ENCODE measurements around the gene CREB5. TPM values are rescaled to one million over a fixed set of nuclear protein-coding genes. Genes with fewer than 3 reads are reported as not detected.

Gene CREB5
- total RNA-seq, 6 donors from 2014 or later, result 8.3 to 34.6 (median 15.3) TPM

DNA sequence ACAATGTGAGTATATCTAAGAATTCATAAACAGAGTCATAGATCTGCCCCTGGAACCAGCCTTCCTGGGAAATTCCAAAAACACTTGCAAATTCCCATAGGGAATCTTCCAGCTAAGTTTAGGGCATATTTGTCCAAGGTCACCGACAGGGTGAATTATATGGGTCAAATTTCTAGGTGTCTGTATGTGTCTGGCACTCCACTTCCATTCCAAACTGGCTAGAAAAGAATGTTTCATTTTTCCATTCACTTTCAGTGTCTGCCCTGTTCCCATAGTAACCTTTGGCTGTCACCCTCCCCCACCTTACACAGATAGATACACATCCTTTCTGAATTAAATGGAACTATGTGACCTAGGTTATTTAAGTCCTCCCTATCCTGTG, 230.9 kb downstream of the CREB5 start:
- Histone ChIP-seq H3K4me1 (no peaks in the 10 kb centered on the region), H3K36me3 (no peaks in the 10 kb centered on the region), H3K4me3 (no peak overlapping the region), H3K27ac (no peak overlapping the region), H3K27me3 (no peaks in the 10 kb centered on the region), H3K9me3 (no peaks in the 10 kb centered on the region)
- TF ChIP-seq EP300 (IDR thresholded peaks at IDR 0.05) (no peak), POLR2A (IDR thresholded peaks at IDR 0.05) (no peak), POLR2AphosphoS5 (IDR thresholded peaks at IDR 0.05) (no peak)
- TF ChIP-seq, protein P1, sequence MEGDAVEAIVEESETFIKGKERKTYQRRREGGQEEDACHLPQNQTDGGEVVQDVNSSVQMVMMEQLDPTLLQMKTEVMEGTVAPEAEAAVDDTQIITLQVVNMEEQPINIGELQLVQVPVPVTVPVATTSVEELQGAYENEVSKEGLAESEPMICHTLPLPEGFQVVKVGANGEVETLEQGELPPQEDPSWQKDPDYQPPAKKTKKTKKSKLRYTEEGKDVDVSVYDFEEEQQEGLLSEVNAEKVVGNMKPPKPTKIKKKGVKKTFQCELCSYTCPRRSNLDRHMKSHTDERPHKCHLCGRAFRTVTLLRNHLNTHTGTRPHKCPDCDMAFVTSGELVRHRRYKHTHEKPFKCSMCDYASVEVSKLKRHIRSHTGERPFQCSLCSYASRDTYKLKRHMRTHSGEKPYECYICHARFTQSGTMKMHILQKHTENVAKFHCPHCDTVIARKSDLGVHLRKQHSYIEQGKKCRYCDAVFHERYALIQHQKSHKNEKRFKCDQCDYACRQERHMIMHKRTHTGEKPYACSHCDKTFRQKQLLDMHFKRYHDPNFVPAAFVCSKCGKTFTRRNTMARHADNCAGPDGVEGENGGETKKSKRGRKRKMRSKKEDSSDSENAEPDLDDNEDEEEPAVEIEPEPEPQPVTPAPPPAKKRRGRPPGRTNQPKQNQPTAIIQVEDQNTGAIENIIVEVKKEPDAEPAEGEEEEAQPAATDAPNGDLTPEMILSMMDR (IDR thresholded peaks at IDR 0.05), result no peak
- 74 to 75% methylated on average over 1 of the region's 1 CpG for WGBS, 2 donors
- ATAC-seq (ENCODE audit: low FRiP score in 2 of 2) (peak in 1 of 2 donors; percentile 70), DNase-seq (no peak)

- Histone ChIP-seq H3K4me1 (no peaks in the 10 kb centered on the region), H3K4me3 (no peak overlapping the region), H3K27ac (no peak overlapping the region), H3K9me3 (no peaks in the 10 kb centered on the region), H3K36me3 (no peaks in the 10 kb centered on the region), H3K27me3 (no peaks in the 10 kb centered on the region)
- no peak for DNase-seq
- TF ChIP-seq POLR2A (IDR thresholded peaks at IDR 0.05) (no peak), POLR2AphosphoS5 (IDR thresholded peaks at IDR 0.05) (no peak), EP300 (IDR thresholded peaks at IDR 0.05) (no peak)
- TF ChIP-seq, protein P1 (IDR thresholded peaks at IDR 0.05), result no peak
- 49 to 62% methylated on average over 3 of the region's 3 CpGs for WGBS, 2 donors
- no peak for ATAC-seq (ENCODE audit: low FRiP score in 2 of 2)
Measured at GRCh38 chr7:28643584-28644340, 231.4 kb downstream of the CREB5 start.

DNA sequence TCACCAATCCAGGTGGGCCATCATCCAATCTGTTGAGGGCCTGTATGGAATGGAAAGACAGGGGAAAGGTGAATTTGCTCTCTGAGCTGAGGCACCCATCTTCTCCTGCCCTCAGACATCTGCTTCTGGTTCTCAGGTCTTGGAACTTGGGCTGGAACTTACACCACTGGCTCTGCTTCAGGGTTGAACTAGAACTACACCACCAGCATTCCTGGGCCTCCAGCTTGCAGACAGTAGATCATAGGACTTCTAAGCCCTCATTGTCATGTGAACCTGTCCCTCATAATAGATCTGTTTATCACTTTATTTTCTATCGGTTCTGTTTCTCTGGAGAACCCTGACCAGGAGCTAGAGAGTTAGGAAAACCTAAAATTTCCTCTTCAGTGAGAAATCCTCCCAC, 233.5 kb downstream of the CREB5 start:
- no peak for ATAC-seq (ENCODE audit: low FRiP score in 2 of 2)
- Histone ChIP-seq H3K27me3 (no peaks in the 10 kb centered on the region), H3K27ac (no peak overlapping the region), H3K9me3 (no peaks in the 10 kb centered on the region), H3K4me3 (no peak overlapping the region), H3K4me1 (no peaks in the 10 kb centered on the region), H3K36me3 (no peaks in the 10 kb centered on the region)
- TF ChIP-seq POLR2AphosphoS5 (IDR thresholded peaks at IDR 0.05) (no peak), EP300 (IDR thresholded peaks at IDR 0.05) (no peak), POLR2A (IDR thresholded peaks at IDR 0.05) (no peak)
- TF ChIP-seq, protein P1 (IDR thresholded peaks at IDR 0.05), result no peak
- WGBS, 2 donors, result 94 to 97% methylated on average over 1 of the region's 1 CpG
- DNase-seq, result no peak

- TF ChIP-seq, protein P1 (IDR thresholded peaks at IDR 0.05), result no peak
- TF ChIP-seq POLR2AphosphoS5 (IDR thresholded peaks at IDR 0.05), result no peak
- TF ChIP-seq EP300 (IDR thresholded peaks at IDR 0.05), result no peak
- no peak for TF ChIP-seq POLR2A (IDR thresholded peaks at IDR 0.05)
- ATAC-seq (ENCODE audit: low FRiP score in 2 of 2) (peak in 1 of 2 donors; percentile 65), DNase-seq (no peak)
- H3K27ac ChIP-seq, result no peak overlapping the region
- H3K4me3 ChIP-seq, result no peak overlapping the region
- H3K27me3 ChIP-seq, result no peaks in the 10 kb centered on the region
- H3K9me3 ChIP-seq, result no peaks in the 10 kb centered on the region
- H3K36me3 ChIP-seq, result no peaks in the 10 kb centered on the region
- WGBS, 2 donors, result 82 to 92% methylated on average over 3 of the region's 3 CpGs
- H3K4me1 ChIP-seq, result no peaks in the 10 kb centered on the region
Measured at GRCh38 chr7:28646376-28647075, 234.2 kb downstream of the CREB5 start.
